GM19351 (cell line): Measurements from ENCODE around the gene MAST4.

Source experiments
- ATAC-seq: cut with Tn5 transposase; IDR thresholded peaks from one replicate; pipeline ENCODE4 v1.9.1; 2021; ENCODE audit warnings: mild to moderate bottlenecking, moderate library complexity; ENCODE audit not compliant: unreplicated experiment

Gene MAST4

DNA sequence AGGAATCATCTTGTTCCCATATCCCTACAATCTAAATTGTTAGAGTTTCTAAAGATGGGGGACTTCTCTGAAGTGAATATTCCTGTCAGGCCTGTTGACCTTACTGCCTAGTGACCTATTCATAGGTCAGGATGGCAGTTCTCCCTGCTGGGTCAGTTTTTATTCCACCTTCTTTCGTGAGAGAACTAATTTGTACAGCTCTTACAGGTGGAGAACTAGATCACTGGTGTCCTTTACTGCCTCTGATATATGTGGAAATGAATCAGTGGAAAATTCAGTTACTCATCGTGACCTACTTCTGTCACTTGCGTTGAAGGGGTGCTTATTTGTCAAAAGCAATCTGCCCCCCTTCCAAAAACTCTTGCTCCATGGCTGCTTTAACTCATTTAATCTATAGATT, 435.5 kb downstream of the MAST4 start:
- no peak for ATAC-seq

GRCh38 chr5:67032921-67033664, 436.9 kb downstream of the MAST4 start:
- ATAC-seq, result no peak

- ATAC-seq, result no peak
Measured at GRCh38 chr5:67033880-67034651, 437.9 kb downstream of the MAST4 start.

- no peak for ATAC-seq
Measured at GRCh38 chr5:67035098-67035740, 439.0 kb downstream of the MAST4 start.

- ATAC-seq, result no peak
Measured at GRCh38 chr5:67037171-67037570, 441.0 kb downstream of the MAST4 start.

GRCh38 chr5:67038817-67039603, 442.8 kb downstream of the MAST4 start:
- ATAC-seq, result no peak

DNA sequence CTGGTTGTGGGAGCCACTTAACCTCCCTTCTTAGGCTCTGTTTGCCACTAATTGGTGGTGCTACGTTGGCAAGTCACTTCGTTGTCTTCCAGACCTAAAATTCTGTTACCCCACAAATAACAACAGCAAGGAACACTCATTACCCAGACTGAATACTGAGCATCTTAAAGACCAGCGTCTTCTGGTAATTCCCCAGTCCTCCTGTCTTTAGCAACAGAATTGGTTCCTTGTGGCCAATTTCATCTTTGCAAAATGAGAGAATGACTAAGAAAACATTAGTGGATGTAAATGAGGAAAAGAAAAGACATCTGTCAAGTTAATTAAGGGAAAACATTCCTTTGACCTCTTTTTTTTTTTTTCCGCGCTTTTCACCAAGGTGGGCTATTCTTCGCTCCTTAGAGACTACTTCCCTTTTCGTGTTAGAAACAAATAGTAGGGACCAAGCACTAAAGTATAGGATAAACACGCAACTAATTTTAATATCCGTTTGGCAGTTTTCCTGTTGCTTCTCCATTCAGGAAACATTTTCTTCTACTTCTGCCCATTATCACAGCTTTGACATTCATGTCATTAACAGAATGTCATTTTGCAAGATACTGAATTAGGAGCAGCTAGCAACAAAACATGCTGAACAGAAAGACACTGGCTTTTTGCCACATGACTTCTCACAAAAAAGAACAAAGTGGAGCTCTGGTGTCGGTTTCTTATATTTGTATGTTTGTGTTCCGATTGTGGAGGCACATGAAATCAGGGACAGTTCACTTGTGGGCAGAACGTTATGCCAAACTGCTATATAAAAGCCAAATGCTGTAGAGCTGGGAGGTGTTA, 446.2 kb downstream of the MAST4 start:
- no peak for ATAC-seq

DNA sequence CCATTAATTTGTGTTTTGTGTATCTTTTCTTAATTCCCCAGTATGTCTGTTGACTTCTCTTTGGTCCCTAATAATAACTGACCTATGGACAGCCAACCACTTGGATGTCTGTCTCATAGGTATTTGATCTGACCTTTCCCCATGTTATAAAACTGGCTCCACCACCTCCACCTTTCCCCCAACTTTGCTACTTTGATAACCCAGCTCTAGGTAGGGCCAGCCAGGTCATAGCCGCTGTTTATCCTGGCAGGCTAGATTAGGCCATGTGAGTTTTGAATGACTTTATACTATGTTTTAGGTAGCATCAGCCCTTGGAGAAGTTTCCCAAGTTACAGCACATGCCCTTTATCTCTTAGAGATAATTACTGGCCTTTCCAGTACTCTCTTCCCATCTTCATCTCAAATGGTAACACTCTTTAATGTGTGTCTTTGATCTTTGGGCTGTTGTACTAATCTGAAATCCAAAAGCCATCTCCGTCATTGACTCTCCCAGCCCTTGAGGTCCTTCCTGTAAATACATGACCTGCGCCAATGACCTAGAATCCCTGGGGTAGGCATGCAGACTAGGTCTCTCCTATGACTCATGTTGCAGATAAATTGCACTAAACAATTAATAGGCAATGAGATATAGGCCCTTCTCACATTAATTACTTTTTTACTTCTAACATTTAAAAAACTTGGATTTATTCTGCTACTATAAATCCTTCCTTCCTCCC, 447.8 kb downstream of the MAST4 start:
- ATAC-seq, result no peak

DNA sequence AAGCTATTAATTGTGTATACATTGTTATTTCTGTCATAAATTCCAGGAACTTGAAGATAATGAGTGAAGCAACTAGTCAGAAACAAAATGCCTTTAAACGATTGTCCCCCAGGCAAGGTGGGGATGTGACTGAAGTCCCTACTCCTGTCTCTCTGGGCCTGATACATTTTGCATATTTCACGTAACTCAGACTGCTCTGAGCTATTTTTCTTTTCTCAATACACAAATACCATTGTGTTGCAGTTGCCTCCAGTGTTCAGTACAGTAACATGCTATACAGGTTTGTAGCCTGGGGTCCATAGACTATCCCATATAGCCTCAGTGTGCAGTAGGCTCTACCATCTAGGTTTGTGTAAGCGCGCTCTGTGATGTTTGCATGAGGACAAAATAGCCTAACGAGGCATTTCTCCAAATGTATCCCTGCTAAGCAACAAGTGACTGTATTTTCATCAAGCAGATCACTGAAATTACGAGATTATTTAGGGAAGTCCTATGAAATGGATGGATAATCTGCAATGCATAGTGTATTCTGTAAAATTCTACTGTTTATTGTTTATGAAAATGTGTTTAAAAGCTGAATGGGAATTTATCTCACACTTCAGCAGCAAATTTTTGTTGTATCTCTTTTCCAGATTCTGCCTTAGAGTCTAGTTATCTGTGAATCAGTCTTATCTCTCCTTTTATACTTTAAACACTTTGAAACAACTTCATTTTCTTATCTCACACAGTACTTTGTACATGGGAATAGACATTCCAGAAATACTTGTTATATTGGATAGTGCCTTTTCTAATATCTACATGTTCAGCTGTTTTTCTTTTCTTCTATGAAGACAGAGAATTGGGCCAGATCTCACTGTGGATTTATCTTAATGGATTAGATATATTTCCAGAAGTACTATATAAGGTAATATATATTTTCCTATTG, 449.9 kb downstream of the MAST4 start:
- ATAC-seq, result no peak

GRCh38 chr5:67047160-67047559, 451.0 kb downstream of the MAST4 start:
- no peak for ATAC-seq

DNA sequence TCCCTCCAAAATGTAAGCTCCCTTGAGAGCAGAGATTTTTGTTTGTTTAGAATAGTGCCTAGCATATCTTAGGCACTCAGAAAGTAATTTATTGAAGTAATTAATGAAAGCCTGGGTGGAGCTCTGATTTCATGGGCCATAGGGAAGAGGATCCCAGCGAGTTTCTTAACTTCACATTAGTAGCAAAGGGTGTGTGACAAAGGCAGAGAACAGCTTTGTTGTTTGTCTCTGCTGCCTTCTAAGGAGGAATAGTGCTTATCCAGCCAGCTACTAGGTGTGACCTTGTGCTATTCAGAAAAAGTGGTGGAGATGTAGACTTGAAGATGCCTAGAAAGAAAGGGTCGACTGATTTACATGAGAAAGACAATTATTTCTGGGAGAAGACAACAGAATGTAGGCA, 451.4 kb downstream of the MAST4 start:
- ATAC-seq, result no peak

GRCh38 chr5:67050125-67050524, 453.9 kb downstream of the MAST4 start:
- no peak for ATAC-seq

GRCh38 chr5:67050635-67051034, 454.4 kb downstream of the MAST4 start:
- no peak for ATAC-seq

- ATAC-seq, result no peak
Measured at GRCh38 chr5:67051164-67051563, 455.0 kb downstream of the MAST4 start.

DNA sequence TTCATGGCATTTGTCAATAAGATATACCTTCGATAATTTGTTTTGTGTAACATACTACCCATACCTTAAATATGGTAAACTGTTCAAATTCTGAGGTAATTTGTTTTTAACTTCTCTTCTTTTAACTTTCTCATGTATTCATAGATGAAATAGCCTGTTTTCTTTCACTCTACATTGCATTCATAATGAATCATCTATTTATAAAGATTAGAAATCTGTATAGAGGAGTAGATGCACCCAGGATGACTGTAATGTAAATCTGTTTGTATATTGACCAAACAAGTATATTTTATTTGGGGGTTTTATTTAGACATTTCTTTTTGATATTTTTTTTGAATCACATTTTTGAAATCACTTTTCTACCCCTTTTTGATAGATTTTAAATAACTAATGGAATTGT, 455.8 kb downstream of the MAST4 start:
- no peak for ATAC-seq

- no peak for ATAC-seq
Measured at GRCh38 chr5:67053229-67053628, 457.0 kb downstream of the MAST4 start.

GRCh38 chr5:67058998-67059743, 463.0 kb downstream of the MAST4 start:
- no peak for ATAC-seq
